H1 (cell line): Measurements from ENCODE around the gene CCDC154. TPM values are rescaled to one million over a fixed set of nuclear protein-coding genes. Genes with fewer than 3 reads are reported as not detected.

Experiments
- CTCF ChIA-PET: fragments of 300-600 bp; sonication (Branson Sonifier 250); formaldehyde crosslinking; loops from one replicate; lab custom pipeline; 2021; ENCODE audit not compliant: partially characterized antibody; lab: Charles Lee
- POLR2A ChIA-PET: fragments of 300-600 bp; sonication (Branson Sonifier 250); formaldehyde crosslinking; loops from one replicate; lab custom pipeline; 2021; ENCODE audit warnings: inconsistent platforms; ENCODE audit not compliant: partially characterized antibody; lab: Charles Lee
- DNase-seq, 2 experiments: peaks; one replicate each; pipeline versions ENCODE4 v3.0.0 to v3.0.0-alpha.2; 2010 to 2022; ENCODE audit warnings: low spot score in 2 of 2, low read depth in 1 of 2, mixed read lengths in 1 of 2
- FAIRE-seq: peaks from 2 replicates; lab custom pipeline; 2011; peaks lifted over from hg19 to GRCh38; lab: Jason Lieb, UNC
- H2AFZ ChIP-seq: 2 replicates; pipeline ENCODE4 v1.8.1; 2012; ENCODE audit warnings: low read length, inconsistent platforms
- H2AK5ac ChIP-seq: 2 replicates; pipeline ENCODE4 v1.6.1; 2013; ENCODE audit warnings: low read depth, low read length
- H2BK120ac ChIP-seq: replicated peaks from 2 replicates; pipeline ENCODE3; 2013; ENCODE audit warnings: low read depth, low read length, inconsistent platforms
- H2BK12ac ChIP-seq: 2 replicates; pipeline ENCODE4 v1.6.1; 2013; ENCODE audit warnings: low read depth, low read length
- H2BK15ac ChIP-seq: 2 replicates; pipeline ENCODE4 v1.6.1; 2013; ENCODE audit warnings: low read length
- H2BK20ac ChIP-seq: 2 replicates; pipeline ENCODE4 v1.6.1; 2013; ENCODE audit warnings: low read length
- H2BK5ac ChIP-seq: 2 replicates; pipeline ENCODE4 v1.6.1; 2013; ENCODE audit warnings: low read depth, low read length
- H3K14ac ChIP-seq: 2 replicates; pipeline ENCODE4 v1.6.1; 2013; ENCODE audit warnings: inconsistent platforms; ENCODE audit not compliant: insufficient read length
- H3K18ac ChIP-seq: 2 replicates; pipeline ENCODE4 v1.6.1; 2013; ENCODE audit warnings: low read length; ENCODE audit errors: extremely low read depth
- H3K23ac ChIP-seq: 2 replicates; pipeline ENCODE4 v1.6.1; 2013; ENCODE audit warnings: inconsistent platforms; ENCODE audit not compliant: insufficient read length
- H3K23me2 ChIP-seq: 2 replicates; pipeline ENCODE4 v1.6.1; 2013; ENCODE audit warnings: low read depth, low read length
- H3K27ac ChIP-seq: 2 replicates; pipeline ENCODE4 v1.6.1; 2011; ENCODE audit warnings: low read depth, low read length, inconsistent platforms
- H3K27me3 ChIP-seq, 4 experiments: replicated peaks in 1 of 4; 1 replicate in 1 of 4; 2 replicates in 3 of 4; pipeline versions ENCODE4 v1.6.1 to v1.8.1; 2011 to 2013; ENCODE audit warnings: low read length in 3 of 4, mild to moderate bottlenecking in 3 of 4, inconsistent platforms in 2 of 4, mixed read lengths in 2 of 4, moderate library complexity in 1 of 4; ENCODE audit not compliant: control insufficient read depth in 3 of 4, insufficient read depth in 3 of 4; ENCODE audit errors: extremely low read depth in 1 of 4
- H3K36me3 ChIP-seq, 4 experiments: 2 replicates each; pipeline versions ENCODE4 v1.6.1 to v1.8.1; 2011 to 2013; ENCODE audit warnings: mild to moderate bottlenecking in 4 of 4, low read length in 3 of 4, moderate library complexity in 2 of 4, control low read depth in 1 of 4, inconsistent platforms in 1 of 4; ENCODE audit not compliant: insufficient read depth in 4 of 4, control insufficient read depth in 2 of 4
- H3K4ac ChIP-seq: replicated peaks from 2 replicates; pipeline ENCODE3; 2013; ENCODE audit warnings: low read length, low read depth, mixed read lengths, inconsistent platforms; ENCODE audit not compliant: insufficient read length
- H3K4me1 ChIP-seq, 4 experiments: replicated peaks in 1 of 4; 1 replicate in 1 of 4; 2 replicates in 3 of 4; pipeline versions ENCODE4 v1.6.1 to v1.8.1; 2011 to 2013; ENCODE audit warnings: low read length in 3 of 4, inconsistent platforms in 2 of 4, mixed read lengths in 1 of 4; ENCODE audit not compliant: insufficient read depth in 4 of 4, control insufficient read depth in 3 of 4
- H3K4me2 ChIP-seq, 2 experiments: 2 replicates each; pipeline versions ENCODE4 v1.6.1 to v1.8.1; 2011 to 2013; ENCODE audit warnings: low read depth in 2 of 2, low read length in 2 of 2, control low read depth in 1 of 2, inconsistent platforms in 1 of 2, mild to moderate bottlenecking in 1 of 2; ENCODE audit not compliant: insufficient read depth in 1 of 2
- H3K4me3 ChIP-seq, 4 experiments: fragments of 200-600, 300-600 bp in 1 of 4; sonication (generic), shearing (Covaris generic), sonication (Bioruptor Twin) in 1 of 4; 2 replicates each; pipeline versions ENCODE4 v1.5.1 to v1.8.1; 2011 to 2016; ENCODE audit warnings: low read length in 4 of 4, low read depth in 3 of 4, control low read depth in 2 of 4, inconsistent platforms in 2 of 4, mild to moderate bottlenecking in 2 of 4, mixed read lengths in 1 of 4, moderate library complexity in 1 of 4; ENCODE audit not compliant: insufficient read depth in 2 of 4; ENCODE audit errors: extremely low read depth in 1 of 4
- H3K56ac ChIP-seq: replicated peaks from 2 replicates; pipeline ENCODE3; 2013; ENCODE audit warnings: low read depth, mild to moderate bottlenecking, mixed read lengths, low read length, inconsistent platforms; ENCODE audit not compliant: insufficient read length
- H3K79me1 ChIP-seq: 2 replicates; pipeline ENCODE4 v1.6.1; 2013; ENCODE audit warnings: low read depth, low read length, control low read depth
- H3K79me2 ChIP-seq, 2 experiments: 2 replicates each; pipeline versions ENCODE4 v1.6.1 to v1.8.1; 2012 to 2013; ENCODE audit warnings: low read length in 2 of 2, mild to moderate bottlenecking in 2 of 2, inconsistent platforms in 1 of 2; ENCODE audit not compliant: insufficient read depth in 2 of 2, control insufficient read depth in 1 of 2
- H3K9ac ChIP-seq, 4 experiments: replicated peaks in 1 of 4; 1 replicate in 1 of 4; 2 replicates in 3 of 4; pipeline versions ENCODE4 v1.6.1 to v1.8.1; 2011 to 2013; ENCODE audit warnings: low read depth in 3 of 4, low read length in 3 of 4, control low read depth in 2 of 4, mild to moderate bottlenecking in 2 of 4, moderate library complexity in 2 of 4, inconsistent platforms in 1 of 4; ENCODE audit errors: extremely low read depth in 1 of 4
- H3K9me3 ChIP-seq, 2 experiments: 2 replicates each; pipeline versions ENCODE4 v1.6.1 to v1.8.1; 2012 to 2013; ENCODE audit warnings: mild to moderate bottlenecking in 2 of 2, moderate library complexity in 2 of 2, control low read depth in 1 of 2, inconsistent platforms in 1 of 2, low read depth in 1 of 2, low read length in 1 of 2, mixed read lengths in 1 of 2; ENCODE audit not compliant: insufficient read depth in 2 of 2
- H4K20me1 ChIP-seq, 2 experiments: replicated peaks in 1 of 2; 2 replicates each; pipeline versions ENCODE3 to v1.8.1; 2011 to 2013; ENCODE audit warnings: inconsistent platforms in 2 of 2, low read length in 2 of 2, mild to moderate bottlenecking in 1 of 2; ENCODE audit not compliant: insufficient read depth in 2 of 2, control insufficient read depth in 1 of 2
- H4K5ac ChIP-seq: 2 replicates; pipeline ENCODE4 v1.6.1; 2013; ENCODE audit warnings: low read length, low read depth, mixed read lengths, inconsistent platforms; ENCODE audit not compliant: insufficient read length
- H4K8ac ChIP-seq: 2 replicates; pipeline ENCODE4 v1.8.0; 2013; ENCODE audit warnings: mild to moderate bottlenecking, moderate library complexity, low read length, inconsistent platforms; ENCODE audit not compliant: insufficient read depth; ENCODE audit errors: extremely low read depth
- H4K91ac ChIP-seq: replicated peaks from 2 replicates; pipeline ENCODE3; 2013; ENCODE audit warnings: low read length, mixed read lengths, inconsistent platforms; ENCODE audit not compliant: insufficient read length
- EZH2 ChIP-seq: fragments of 200-600 bp; sonication (generic); IDR thresholded peaks from 2 replicates; pipeline ENCODE4 v1.7.1; 2012; ENCODE audit warnings: low read depth, mild to moderate bottlenecking, moderate library complexity, low read length, inconsistent platforms; ENCODE audit not compliant: severe bottlenecking
- RBBP5 ChIP-seq: IDR thresholded peaks from 2 replicates; pipeline ENCODE4 v1.7.1; 2012; ENCODE audit warnings: low read depth, mild to moderate bottlenecking, inconsistent platforms, low read length, moderate library complexity, borderline replicate concordance
- RNF2 ChIP-seq: fragments of 200-900, 300-1000 bp; sonication (generic); IDR thresholded peaks from 2 replicates; pipeline ENCODE4 v1.7.1; 2016; ENCODE audit warnings: borderline replicate concordance, low read depth, mild to moderate bottlenecking, antibody characterized with exemption, low read length; ENCODE audit not compliant: poor library complexity, severe bottlenecking; ENCODE audit errors: missing control alignments
- WGBS, 2 experiments: shearing (Covaris generic) in 1 of 2; methylation state at CpG; one replicate each; pipeline versions ENCODE4 v1.1.6 to v1.1.7; 2013 to 2015; ENCODE audit warnings: low lambda C conversion rate in 2 of 2, mixed read lengths in 2 of 2, inconsistent platforms in 1 of 2, low coverage in 1 of 2, missing lambda C conversion rate in 1 of 2; ENCODE audit not compliant: insufficient replicate concordance in 2 of 2, insufficient coverage in 1 of 2, insufficient read length in 1 of 2; ENCODE audit errors: extremely low coverage in 1 of 2, missing lambda C conversion rate in 1 of 2; 5-methylcytosine and 5-hydroxymethylcytosine counted together
- polyA plus RNA-seq, 7 experiments: library from polyadenylated mRNA; depleted of rRNA in 3 of 7; stranded (reverse) in 5 of 7; unstranded in 2 of 7; fragments of >200 nt in 5 of 7; fragments of 200-250 nt in 2 of 7; gene quantifications; 1 replicate in 5 of 7; 2 replicates in 1 of 7; 4 replicates in 1 of 7; pipeline versions ENCODE4 v1.2.1 to v1.2.3, GENCODE V29; 2011 to 2013; ENCODE audit warnings: missing spikeins in 2 of 7, mixed read lengths in 2 of 7
- total RNA-seq: library from RNA; stranded (reverse); fragmentation: NEBNext Ultra II Directional; extraction: Animal tissue kit (Norgen Biotek cat#: 25700); gene quantifications from 2 replicates; pipeline ENCODE4 v1.2.1, GENCODE V29; 2021
- TF ChIP-seq, protein P1 (sequence below): IDR thresholded peaks from 2 replicates; pipeline ENCODE4 v1.6.1; 2012; ENCODE audit warnings: inconsistent platforms

The CCDC154 gene
- total and polyA plus RNA-seq, 2 of the 8 experiments (the other 6 are each of a cell fraction or from before 2014, with no cell fraction given), result 0.15 to 0.88 TPM

DNA sequence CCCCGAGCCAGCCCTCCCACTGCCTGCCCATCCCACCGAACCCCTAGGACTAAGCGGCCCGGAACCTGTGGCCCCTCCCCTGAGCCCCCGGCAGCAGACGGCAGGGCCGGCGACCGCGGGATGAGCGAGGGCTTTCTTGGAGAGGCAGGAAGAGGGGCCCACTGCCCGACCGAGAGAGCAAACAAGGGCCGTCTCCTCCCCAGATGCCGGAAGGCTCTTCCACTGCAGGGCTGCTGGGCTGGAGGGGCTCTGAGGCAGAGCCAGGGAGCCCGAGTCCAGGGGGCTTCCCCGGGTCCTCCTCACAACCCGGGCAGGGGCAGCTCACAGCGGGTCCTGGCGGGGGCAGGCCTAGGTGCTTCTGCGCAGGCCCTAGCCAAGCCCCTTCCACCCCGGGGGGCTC lies 10.6 kb downstream of the CCDC154 start:
- H3K27ac ChIP-seq, result no peak overlapping the region

More for the DNA sequence above, 10.6 kb downstream of the CCDC154 start:
- Histone ChIP-seq H3K79me1 (no peaks in the 10 kb centered on the region), H2BK12ac (no peak overlapping the region), H3K27me3 (no peaks in the 10 kb centered on the region), H3K18ac (no peak overlapping the region), H2BK15ac (no peak overlapping the region), H4K8ac (peak overlapping the region; percentile 68; the same call in 1 of the 2 replicates), H2BK20ac (no peak overlapping the region), H3K23ac (no peak overlapping the region), H4K20me1 (no peaks in the 10 kb centered on the region)
- no peak for DNase-seq
- WGBS, 2 experiments, result 91% methylated on average over 18 of the region's 22 CpGs; no CpG with 5 or more reads in 1 of the 2 experiments
- POLR2A ChIA-PET, result interaction anchor here (0.8 to 2.4 kb wide), 4 partner anchors 10 to 54 kb away, joined by 3 to 10 read pairs (median 5); partner anchors contain the start of genes CCDC154, UNKL and UQCC4
- TF ChIP-seq, protein P1, sequence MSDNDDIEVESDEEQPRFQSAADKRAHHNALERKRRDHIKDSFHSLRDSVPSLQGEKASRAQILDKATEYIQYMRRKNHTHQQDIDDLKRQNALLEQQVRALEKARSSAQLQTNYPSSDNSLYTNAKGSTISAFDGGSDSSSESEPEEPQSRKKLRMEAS, result no peak
- TF ChIP-seq RNF2 (no peak), RBBP5 (no peak), EZH2 (no peak)
- TF ChIP-seq, all 59 proteins: peak for 0
- Histone ChIP-seq H4K91ac (no peak overlapping the region), H3K4me2 (no peak overlapping the region), H4K5ac (no peak overlapping the region), H3K4me1 (no peaks in the 10 kb centered on the region; a peak in 2 of 7 replicates), H3K23me2 (no peaks in the 10 kb centered on the region), H3K56ac (no peak overlapping the region), H2BK5ac (no peak overlapping the region), H3K14ac (no peak overlapping the region), H3K79me2 (no peaks in the 10 kb centered on the region), H3K9ac (no peak overlapping the region), H2AFZ (no peak overlapping the region), H2AK5ac (no peak overlapping the region), H3K4ac (no peak overlapping the region), H3K4me3 (no peak overlapping the region), H2BK120ac (no peak overlapping the region), H3K9me3 (no peaks in the 10 kb centered on the region), H3K36me3 (no peaks in the 10 kb centered on the region)
- FAIRE-seq, result no peak
- CTCF ChIA-PET, result interaction anchor here (0.7 to 1.7 kb wide), 4 partner anchors 8 to 68 kb away, joined by 3 to 8 read pairs (median 4); no protein-coding TSS in a partner anchor
